Measurements from ENCODE around the gene GTF2A1L. TPM values are rescaled to one million over a fixed set of nuclear protein-coding genes. Genes with fewer than 3 reads are reported as not detected.

Gene GTF2A1L
- total RNA-seq, 4 donors from 2014 or later = 0.96 TPM; not detected in 3

GRCh38 chr2:48578313-48578712, 39.3 kb upstream of the GTF2A1L start:
- WGBS, 2 donors = 79 to 94% methylated on average over 4 of the region's 4 CpGs
- no peak overlapping the region for H3K4me3 ChIP-seq (ENCODE audit: low read depth, poor library complexity, severe bottlenecking)
- TF ChIP-seq CTCF (IDR thresholded peaks at IDR 0.05) (no peak), POLR2A (IDR thresholded peaks at IDR 0.05) (no peak)
- DNase-seq (ENCODE audit: low spot score in 2 of 2) = no peak
- intact Hi-C loops (cut with DNase I; ENCODE audit: low total_unique reads) = no loop called here

GRCh38 chr2:48583961-48584360, 33.7 kb upstream of the GTF2A1L start:
- intact Hi-C loops (cut with DNase I; ENCODE audit: low total_unique reads) = no loop called here
- 86 to 95% methylated on average over 3 of the region's 3 CpGs for WGBS, 2 donors
- DNase-seq (ENCODE audit: low spot score in 2 of 2) = no peak
- H3K4me3 ChIP-seq (ENCODE audit: low read depth, poor library complexity, severe bottlenecking) = no peak overlapping the region
- no peak for TF ChIP-seq CTCF (IDR thresholded peaks at IDR 0.05)
- TF ChIP-seq POLR2A (IDR thresholded peaks at IDR 0.05) = no peak

- intact Hi-C loops (cut with DNase I; ENCODE audit: low total_unique reads) = no loop called here
- WGBS, 2 donors = 60 to 84% methylated on average over 4 of the region's 4 CpGs
- no peak for TF ChIP-seq CTCF (IDR thresholded peaks at IDR 0.05)
- no peak for TF ChIP-seq POLR2A (IDR thresholded peaks at IDR 0.05)
- no peak overlapping the region for H3K4me3 ChIP-seq (ENCODE audit: low read depth, poor library complexity, severe bottlenecking)
- DNase-seq (ENCODE audit: low spot score in 2 of 2) = no peak
These were observed 33.1 kb upstream of the GTF2A1L start for GRCh38 chr2:48584551-48584950.

- intact Hi-C loops (cut with DNase I; ENCODE audit: low total_unique reads) = no loop called here
These were observed 31.2 kb upstream of the GTF2A1L start for GRCh38 chr2:48586433-48586832.

GRCh38 chr2:48587560-48587959, 30.1 kb upstream of the GTF2A1L start:
- TF ChIP-seq CTCF (IDR thresholded peaks at IDR 0.05) (no peak), POLR2A (IDR thresholded peaks at IDR 0.05) (no peak)
- DNase-seq (ENCODE audit: low spot score in 2 of 2) = no peak
- intact Hi-C loops (cut with DNase I; ENCODE audit: low total_unique reads) = no loop called here
- no peak overlapping the region for H3K4me3 ChIP-seq (ENCODE audit: low read depth, poor library complexity, severe bottlenecking)
- WGBS, 2 donors = 83 to 85% methylated on average over 5 of the region's 5 CpGs

More at GRCh38 chr2:48586433-48586832, 31.2 kb upstream of the GTF2A1L start:
- TF ChIP-seq CTCF (IDR thresholded peaks at IDR 0.05) (no peak), POLR2A (IDR thresholded peaks at IDR 0.05) (no peak)
- no peak overlapping the region for H3K4me3 ChIP-seq (ENCODE audit: low read depth, poor library complexity, severe bottlenecking)
- no peak for DNase-seq (ENCODE audit: low spot score in 2 of 2)
- 60 to 62% methylated on average over 4 of the region's 4 CpGs for WGBS, 2 donors

GRCh38 chr2:48587961-48588360, 29.7 kb upstream of the GTF2A1L start:
- DNase-seq (ENCODE audit: low spot score in 2 of 2) = no peak
- intact Hi-C loops (cut with DNase I; ENCODE audit: low total_unique reads) = no loop called here
- TF ChIP-seq POLR2A (IDR thresholded peaks at IDR 0.05) (no peak), CTCF (IDR thresholded peaks at IDR 0.05) (no peak)
- 95 to 98% methylated on average over 3 of the region's 3 CpGs for WGBS, 2 donors
- no peak overlapping the region for H3K4me3 ChIP-seq (ENCODE audit: low read depth, poor library complexity, severe bottlenecking)
